T-helper 1 cell treated with Interleukin-12 subunit alpha and Interleukin-12 subunit beta and Interleukin-4 antibody, amounts not matched to agents 30 ng/mL and 1 ng/mL, for 36 hours (primary cell): Measurements from ENCODE around the gene EIF4E1B. TPM values are rescaled to one million over a fixed set of nuclear protein-coding genes. Genes with fewer than 3 reads are reported as not detected.

ENCODE experiments used
- intact Hi-C: fragments of 100-400 bp; cut with micrococcal nuclease; formaldehyde crosslinking; loops from one replicate; pipeline ENCODE4 v1.15.1; 2024
- total RNA-seq: library from RNA; stranded (reverse); gene quantifications from 2 replicates; pipeline ENCODE4 v1.2.3, GENCODE V29; 2022

Gene EIF4E1B
- total RNA-seq, 1 donor from 2014 or later = not detected

DNA sequence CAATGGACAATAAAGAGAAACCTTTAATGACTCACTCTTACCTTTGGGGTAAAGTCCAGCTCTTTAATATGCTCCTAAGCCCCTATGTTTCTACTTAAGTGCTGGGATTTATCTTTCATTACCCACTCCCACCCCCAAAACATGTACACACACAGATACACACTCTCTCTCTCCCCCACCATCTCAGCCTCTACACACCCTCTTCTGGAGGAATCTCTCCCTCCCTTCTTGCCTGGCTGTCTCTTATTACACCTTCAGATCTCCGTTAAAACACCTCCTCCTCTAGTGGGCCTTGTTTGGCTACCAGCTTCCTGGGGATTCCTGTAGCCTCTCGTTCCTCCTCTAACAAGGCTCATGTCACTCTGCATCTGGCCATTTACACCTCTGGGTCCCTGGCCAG is 27.4 kb upstream of the EIF4E1B start:
- intact Hi-C loops = no loop called here

GRCh38 chr5:176606032-176606431 is 24.4 kb upstream of the EIF4E1B start:
- intact Hi-C loops = no loop called here

DNA sequence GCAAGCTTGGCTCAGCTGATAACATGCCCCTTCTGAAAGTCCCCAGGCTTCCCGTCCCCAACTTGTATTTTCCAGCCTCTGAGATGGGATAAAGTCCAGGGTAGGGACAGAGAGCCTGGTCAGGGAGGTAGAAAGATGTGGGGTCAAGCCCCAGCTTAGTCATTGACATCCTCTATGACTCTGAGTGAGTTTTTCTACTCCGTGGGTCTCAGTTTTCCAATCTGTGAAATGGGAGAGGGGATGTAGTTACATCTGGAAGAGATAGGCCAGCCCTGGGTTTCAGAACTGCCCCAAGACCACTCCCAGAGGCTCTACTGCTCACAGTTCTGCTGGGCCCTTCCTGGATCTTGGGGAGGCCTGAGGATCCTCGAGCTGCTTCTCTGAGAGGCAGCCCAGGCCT is 23.6 kb upstream of the EIF4E1B start:
- intact Hi-C loops = no loop called here

- intact Hi-C loops = no loop called here
These were observed 22.3 kb upstream of the EIF4E1B start for GRCh38 chr5:176608142-176608705.

DNA sequence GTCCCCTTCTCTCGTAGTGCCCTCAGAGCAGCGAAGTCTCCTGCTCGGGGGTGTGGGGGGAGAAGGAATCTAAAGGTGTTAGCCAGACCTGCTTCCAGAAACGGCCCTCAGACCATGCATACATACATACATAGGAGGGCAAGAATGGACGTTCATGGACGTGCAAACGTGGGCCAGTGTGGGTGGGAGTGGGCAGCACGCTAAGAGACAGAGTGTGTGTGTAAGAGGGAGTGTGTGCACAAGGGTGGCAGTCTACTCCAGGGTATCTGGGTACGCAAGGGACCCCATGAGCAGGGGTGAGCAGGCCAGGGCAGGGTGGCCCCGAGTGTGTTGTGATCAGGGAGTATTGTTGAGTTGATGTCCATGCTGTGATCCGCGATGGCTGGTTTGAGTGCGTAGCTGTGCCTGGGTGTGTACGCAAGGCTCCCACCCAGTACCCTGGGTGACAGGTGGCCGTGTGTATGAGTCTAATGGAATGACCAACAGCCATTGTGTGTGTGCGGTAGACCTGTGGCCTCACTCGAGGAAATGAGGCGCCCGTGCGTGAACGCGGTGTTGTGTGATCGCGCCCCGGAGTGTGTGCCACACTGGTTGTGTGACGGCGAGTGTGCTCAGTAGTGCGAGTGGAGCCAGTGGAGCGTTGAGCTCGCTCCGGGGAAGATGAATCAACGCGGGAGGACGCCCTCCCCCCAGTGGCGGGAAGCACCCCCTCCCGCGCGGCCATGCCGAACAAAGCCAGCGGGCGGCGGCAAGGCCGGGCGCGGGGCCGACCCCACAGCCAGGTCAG is 21.3 kb upstream of the EIF4E1B start:
- intact Hi-C loops = loop anchor here (1.0 kb wide), 2 partner anchors 161 to 221 kb away; partner anchors contain the start of genes FAF2, HIGD2A and NOP16

DNA sequence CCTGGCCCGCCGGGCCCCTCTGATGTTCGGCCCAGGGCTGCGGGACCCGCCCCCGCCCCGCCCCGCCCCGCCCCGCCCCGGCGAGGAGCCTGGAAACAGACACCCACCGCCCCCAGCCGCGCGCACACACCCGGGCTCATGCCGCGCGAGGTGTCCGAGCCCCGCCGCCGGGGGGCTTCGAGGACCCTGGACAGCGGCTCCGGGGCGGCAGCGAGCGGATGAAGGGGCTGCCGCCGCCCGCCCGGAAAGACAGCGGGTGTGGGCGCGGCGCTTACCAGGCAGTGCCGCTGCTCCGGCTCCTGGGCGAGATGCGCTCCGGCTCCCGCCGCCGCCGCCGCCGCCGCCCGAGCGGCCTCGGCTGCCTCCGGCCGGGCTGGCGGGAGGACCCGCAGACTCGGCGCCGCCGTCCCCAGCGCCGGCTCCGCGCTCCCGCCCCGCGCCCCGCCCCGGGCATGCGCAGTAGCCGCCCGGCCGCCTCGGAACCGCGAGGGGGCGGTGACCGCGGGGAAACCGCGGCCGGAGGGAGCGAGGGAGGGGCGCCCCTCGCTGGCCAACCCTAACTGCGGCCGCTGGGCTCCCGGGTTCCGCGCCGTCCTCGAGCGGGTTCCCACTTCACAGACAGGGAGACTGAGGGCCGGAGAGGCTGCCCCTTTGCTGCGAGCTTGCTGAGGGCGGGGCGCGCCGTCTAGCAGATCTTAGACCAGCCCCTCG is 20.6 kb upstream of the EIF4E1B start, which contains the start of gene GPRIN1:
GPRIN1 (minus strand) TSS at position 433 of the 711 bp plus-strand sequence. CDS start 10,322 bp downstream, outside the sequence.
- intact Hi-C loops = loop anchor here (1.0 to 2.0 kb wide), 6 partner anchors 13 to 983 kb away; partner anchors contain the start of genes FAF2, HIGD2A, NOP16 and TMED9

DNA sequence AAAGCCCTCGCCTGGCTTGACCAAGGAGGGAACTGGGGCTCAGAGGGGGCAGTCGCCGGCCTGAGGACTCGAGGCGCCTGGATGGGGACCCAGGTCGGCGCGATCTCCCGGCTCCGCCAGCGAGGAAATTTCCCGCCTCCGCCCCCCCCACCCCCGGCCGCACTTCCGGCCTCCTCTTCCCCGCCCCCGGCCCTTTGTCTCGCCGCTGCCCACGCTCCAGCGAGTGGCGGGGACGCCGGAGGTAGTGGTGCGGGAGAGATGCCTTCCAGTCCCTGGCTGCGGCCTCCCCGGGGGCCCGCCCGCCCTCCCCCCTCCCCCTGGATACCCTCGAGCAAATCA is 20.1 kb upstream of the EIF4E1B start:
- intact Hi-C loops = loop anchor here (1.0 to 2.0 kb wide), 4 partner anchors 14 to 982 kb away; partner anchors contain the start of genes TMED9 and TSPAN17

DNA sequence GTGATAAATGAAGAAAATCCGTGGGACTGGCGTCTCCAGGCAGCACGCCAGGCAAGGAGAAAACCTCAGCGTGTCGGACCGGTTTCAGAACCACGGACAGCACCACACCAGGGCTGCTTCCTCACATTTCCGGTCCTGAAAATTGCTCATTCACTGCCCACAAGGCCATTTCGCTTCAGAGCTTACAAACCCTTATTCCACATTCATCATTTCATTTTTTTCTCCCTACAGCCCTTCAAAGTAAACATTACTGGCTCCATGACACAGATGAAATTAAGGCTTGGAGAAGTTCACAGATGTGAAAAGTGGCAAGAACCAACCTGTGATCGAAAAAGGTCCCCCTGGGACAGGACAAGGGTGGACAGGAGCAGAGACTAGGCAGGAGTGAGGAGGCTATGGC is 19.0 kb upstream of the EIF4E1B start:
- intact Hi-C loops = loop anchor here (1.0 to 2.0 kb wide), 4 partner anchors 8 to 981 kb away; partner anchors contain the start of gene TMED9

DNA sequence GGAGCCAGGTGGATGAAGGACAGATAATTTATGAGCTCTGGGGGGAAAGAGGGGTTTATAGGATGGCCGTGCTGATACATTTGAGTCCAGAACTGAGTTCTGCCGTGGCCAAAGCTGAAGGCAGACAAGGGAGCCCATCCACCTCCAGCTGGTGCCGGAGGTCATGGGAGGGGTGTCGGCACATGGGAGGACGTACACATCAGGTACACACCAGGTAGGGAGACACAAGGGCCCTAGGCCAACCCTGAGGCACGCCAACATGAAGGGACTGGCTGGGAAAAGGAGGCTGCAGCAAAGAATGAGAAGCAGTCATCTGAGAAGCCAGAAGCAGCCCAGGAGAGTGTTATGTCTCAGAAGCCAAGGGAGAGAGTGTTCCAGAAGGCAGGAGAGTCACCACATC is 18.5 kb upstream of the EIF4E1B start:
- intact Hi-C loops = no loop called here

- intact Hi-C loops = no loop called here
These were observed 17.6 kb upstream of the EIF4E1B start for GRCh38 chr5:176612855-176613254.

GRCh38 chr5:176614805-176615478 is 15.5 kb upstream of the EIF4E1B start:
- intact Hi-C loops = no loop called here

GRCh38 chr5:176616511-176616910 is 14.0 kb upstream of the EIF4E1B start:
- intact Hi-C loops = no loop called here

DNA sequence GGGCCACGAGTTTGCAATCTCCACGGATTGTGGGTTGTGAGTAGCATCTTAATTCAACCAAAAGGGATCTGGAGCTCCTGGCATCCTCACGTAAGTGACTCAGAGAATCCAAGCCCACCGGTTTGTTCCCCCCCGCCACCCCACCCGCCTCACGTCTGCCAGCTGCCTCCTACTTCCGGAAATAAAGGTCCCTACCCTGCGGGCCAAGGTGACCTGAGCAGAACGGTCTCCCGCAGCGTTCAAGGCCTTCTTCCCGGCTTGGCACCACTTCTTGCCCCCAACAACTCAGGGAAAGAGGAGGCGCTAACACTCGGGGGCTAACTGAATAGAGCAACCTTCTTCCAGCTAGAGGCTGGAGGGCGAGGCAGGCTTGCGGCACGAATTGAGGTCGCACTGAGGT is 11.7 kb upstream of the EIF4E1B start:
- intact Hi-C loops = loop anchor here (1.0 kb wide), 4 partner anchors 7 to 44 kb away; partner anchors contain the start of genes EIF4E1B, SNCB and TSPAN17

GRCh38 chr5:176619203-176619568 is 11.3 kb upstream of the EIF4E1B start:
- intact Hi-C loops = loop anchor here (1.0 kb wide), 4 partner anchors 8 to 45 kb away; partner anchors contain the start of genes EIF4E1B, SNCB and TSPAN17

DNA sequence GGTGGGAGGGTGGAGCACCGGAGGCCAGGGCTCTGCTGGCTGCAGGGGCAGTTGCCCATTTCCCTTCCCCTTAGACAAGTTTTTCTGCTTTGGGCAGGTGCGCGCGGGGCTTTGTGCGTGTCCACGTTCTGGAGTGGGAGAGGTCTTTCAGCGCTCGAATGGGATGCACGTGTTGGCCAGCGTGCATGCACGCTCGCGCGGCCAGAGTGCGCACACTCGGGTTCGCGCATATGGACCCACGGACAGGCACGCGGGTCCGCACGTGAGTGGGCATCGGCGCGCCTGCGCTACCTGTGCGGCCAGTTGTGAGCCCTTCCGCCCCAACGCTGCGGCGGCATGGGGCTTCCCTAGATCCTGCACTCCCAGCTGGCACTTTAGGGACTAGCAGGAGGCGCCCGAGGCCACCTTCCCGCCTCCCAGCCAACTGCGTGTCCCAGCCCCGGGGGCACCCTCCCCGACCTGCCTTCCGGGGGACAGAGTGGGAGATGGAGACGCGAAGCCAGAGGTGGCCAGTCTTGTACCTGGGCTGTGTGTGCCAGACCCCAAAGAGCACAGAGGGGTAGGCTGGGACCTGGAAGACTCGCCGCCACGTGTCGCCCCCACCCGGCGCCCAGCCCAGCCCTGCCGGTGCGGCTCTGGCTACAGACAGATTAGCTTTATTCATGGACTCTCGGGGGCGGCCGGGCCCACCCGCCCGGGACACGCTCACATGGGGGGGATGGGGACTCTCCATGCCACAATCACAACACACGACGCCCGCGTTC is 10.7 kb upstream of the EIF4E1B start:
- intact Hi-C loops = loop anchor here (1.0 kb wide), 4 partner anchors 8 to 45 kb away; partner anchors contain the start of genes EIF4E1B, SNCB and TSPAN17

- intact Hi-C loops = no loop called here
These were observed 10.0 kb upstream of the EIF4E1B start for GRCh38 chr5:176620333-176620981.

DNA sequence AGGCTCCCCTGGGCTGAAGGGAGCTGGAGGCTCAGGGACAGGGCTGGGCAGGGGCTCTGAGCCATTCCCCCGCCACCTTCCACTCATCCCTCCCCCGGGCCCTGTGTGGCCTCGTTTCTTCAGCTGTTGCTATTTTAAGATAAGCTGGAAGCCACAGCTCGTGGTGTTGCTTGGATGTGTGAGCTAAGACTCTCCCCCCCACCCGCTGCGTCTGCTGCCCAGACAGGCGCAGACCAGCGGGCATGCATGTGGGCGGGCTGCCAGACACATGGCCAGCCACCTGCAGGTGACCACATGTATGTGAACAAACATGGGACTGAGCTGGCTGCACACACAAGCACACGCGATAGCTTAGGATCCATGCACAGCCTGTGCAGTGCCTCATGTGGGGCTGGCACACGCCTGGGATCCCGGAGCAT is 8.8 kb upstream of the EIF4E1B start:
- intact Hi-C loops = no loop called here

- intact Hi-C loops = no loop called here
These were observed 6.3 kb upstream of the EIF4E1B start for GRCh38 chr5:176624142-176624541.

- intact Hi-C loops = no loop called here
These were observed 5.5 kb upstream of the EIF4E1B start for GRCh38 chr5:176624938-176625337.

GRCh38 chr5:176625512-176625911 is 5.0 kb upstream of the EIF4E1B start:
- intact Hi-C loops = no loop called here
